Suprapubic skin (tissue), 3 donors: ENCODE measurements around the gene PANK4.
A peak's percentile ranks its signal among the peaks of the same experiment; 100 is the strongest.

Experiments used
- CTCF ChIP-seq, 2 donors: fragments of 200-600 bp in 1 of 2; fragments of 450-650 bp in 1 of 2; sonication (generic) in 1 of 2; IDR thresholded peaks; one replicate each; pipeline ENCODE4 v1.5.1; 2016 to 2019; ENCODE audit warnings: antibody characterized with exemption in 2 of 2, mild to moderate bottlenecking in 1 of 2, moderate library complexity in 1 of 2
- EP300 ChIP-seq: sonication (generic); formaldehyde crosslinking; IDR thresholded peaks from one replicate; pipeline ENCODE4 v1.6.1; 2017; ENCODE audit warnings: antibody characterized with exemption
- POLR2A ChIP-seq, 2 donors: fragments of 450-650 bp; IDR thresholded peaks; one replicate each; pipeline ENCODE4 v1.6.1; 2017; ENCODE audit warnings: antibody characterized with exemption in 2 of 2, mild to moderate bottlenecking in 2 of 2, moderate library complexity in 2 of 2

- peak in 1 of 2 donors; percentile 14 for TF ChIP-seq POLR2A (IDR thresholded peaks at IDR 0.05)
- peak; percentile 84 to 93 for TF ChIP-seq CTCF (IDR thresholded peaks at IDR 0.05)
- no peak for TF ChIP-seq EP300
These were observed 21.7 kb upstream of the PANK4 start for GRCh38 chr1:2548068-2548589.
